ENCODE results near the gene ABCB1.
"Not testable (repeated sequence)": the region's sequence is repeated elsewhere in the genome, so short reads cannot be mapped to it uniquely, and the experiment has no call there.

Gene ABCB1

DNA sequence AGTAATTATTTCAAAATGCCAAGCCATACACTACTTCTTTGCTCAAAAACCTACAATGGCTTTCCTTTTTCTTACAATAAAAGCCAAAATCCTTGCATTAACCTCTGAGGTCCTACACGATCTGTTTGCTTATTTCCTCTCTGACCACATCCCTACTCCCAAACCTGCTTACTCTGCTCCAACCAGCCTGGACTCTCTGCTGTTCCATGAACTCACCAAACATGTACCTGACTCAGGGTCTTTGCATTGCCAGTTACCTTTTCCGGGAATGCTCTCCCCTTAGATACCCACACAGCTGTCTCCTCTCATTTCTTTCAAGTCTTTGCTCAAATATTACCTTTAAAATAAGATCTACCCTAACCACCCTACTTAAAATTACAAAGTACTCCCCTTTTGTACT is 127.5 kb downstream of the ABCB1 start:
- no peak for DNase-seq (ENCODE audit: low spot score)

DNA sequence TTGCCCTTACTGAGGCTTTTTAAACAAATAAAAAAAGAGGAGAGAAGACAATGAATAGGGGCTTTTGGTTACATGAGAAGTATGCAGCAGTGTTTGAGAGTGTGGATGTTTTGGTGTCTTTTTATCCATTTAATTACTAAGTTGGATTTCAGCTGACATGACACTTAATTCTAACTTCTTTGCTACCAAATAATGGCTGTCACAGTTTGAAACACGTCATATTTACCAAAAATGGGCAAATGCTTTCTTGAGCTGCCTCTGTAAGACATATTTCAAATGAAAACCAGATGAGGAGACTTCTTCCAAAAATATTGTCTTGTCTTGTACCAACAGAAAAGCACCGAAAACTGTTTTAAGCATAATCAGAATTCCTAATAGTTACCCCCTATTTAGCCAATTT is 129.2 kb downstream of the ABCB1 start:
- DNase-seq (ENCODE audit: low spot score): no peak

DNA sequence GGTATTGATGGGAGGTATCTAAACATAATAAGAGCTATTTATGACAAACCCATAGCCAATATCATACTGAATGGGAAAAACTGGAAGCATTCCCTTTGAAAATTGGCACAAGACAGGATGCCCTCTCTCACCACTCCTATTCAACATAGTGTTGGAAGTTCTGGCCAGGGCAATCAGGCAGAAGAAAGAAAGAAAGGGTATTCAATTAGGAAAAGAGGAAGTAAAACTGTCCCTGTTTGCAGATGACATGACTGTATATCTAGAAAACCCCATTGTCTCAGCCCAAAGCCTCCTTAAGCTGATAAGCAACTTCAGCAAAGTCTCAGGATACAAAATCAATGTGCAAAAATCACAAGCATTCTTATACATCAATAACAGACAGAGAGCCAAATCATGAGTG is 131.5 kb downstream of the ABCB1 start:
- not testable (repeated sequence) for DNase-seq (ENCODE audit: low spot score)

- DNase-seq (ENCODE audit: low spot score): not testable (repeated sequence)
These were observed 135.2 kb downstream of the ABCB1 start for GRCh38 chr7:87465534-87465880.

DNA sequence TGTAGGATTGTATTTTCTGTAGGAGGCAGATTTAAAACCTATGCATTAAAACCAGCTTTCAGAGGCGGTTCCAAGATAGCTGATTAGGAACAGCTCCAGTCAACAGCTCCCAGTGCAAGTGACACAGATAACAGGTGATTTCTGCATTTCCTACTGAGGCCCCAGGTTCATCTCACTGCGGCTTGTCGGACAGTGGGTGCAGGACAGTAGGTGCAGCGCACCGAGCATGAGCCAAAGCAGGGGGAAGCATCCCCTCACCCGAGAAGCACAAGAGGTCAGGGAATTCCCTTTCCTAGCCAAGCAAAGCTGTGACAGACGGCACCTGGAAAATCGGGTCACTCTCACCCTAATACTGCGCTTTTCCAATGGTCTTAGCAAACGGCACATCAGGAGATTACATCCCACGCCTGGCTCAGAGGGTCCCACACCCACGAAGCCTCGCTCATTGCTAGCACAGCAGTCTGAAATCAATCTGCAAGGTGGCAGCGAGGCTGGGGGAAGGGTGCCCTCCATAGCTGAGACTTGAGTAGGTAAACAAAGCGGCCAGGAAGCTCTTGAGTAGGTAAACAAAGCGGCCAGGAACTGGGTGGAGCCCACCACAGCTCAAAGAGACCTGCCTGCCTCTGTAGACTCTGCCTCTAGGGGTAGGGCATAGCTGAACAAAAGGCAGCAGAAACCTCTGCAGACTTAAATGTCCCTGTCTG is 135.7 kb downstream of the ABCB1 start:
- DNase-seq (ENCODE audit: low spot score): not testable (repeated sequence)

GRCh38 chr7:87463982-87464381 is 136.7 kb downstream of the ABCB1 start:
- no peak for DNase-seq (ENCODE audit: low spot score)

DNA sequence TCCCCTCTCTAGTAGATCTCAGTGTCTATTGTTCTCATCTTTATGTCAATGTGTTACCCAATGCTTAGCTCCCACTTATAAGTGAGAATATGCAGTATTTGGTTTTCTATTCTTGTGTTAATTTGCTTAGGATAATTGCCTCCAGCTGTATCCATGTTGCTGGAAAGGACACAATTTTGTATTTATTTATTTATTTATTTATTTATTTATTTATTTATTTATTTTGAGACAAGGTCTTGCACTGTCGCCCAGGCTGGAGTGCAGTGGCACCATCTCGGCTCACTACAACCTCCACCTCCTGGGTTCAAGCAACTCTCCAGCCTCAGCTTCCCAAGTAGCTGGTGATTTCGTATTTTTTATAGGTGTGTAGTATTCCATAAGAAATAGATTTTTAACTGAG is 140.2 kb downstream of the ABCB1 start:
- not testable (repeated sequence) for DNase-seq (ENCODE audit: low spot score)

DNA sequence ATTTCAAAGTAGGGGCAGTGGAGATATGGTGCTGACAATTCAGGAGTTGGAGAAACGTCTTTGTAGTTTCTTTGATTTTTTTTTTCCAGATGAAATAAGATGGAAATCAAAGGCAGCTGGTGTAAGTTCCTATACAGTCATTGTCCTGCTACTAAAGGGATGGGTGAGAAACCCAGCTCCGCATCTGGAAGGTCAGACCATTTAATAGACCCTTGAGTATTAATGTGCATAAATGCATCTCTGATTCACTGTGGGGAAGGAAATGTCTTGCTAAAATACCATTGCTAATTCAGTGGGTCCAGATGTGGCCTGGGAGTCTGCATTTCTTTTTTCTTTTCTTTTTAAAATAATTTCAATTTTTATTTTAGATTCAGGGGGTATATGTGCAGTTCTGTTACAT is 140.7 kb downstream of the ABCB1 start:
- DNase-seq (ENCODE audit: low spot score): no peak

- no peak for DNase-seq (ENCODE audit: low spot score)
These were observed 142.5 kb downstream of the ABCB1 start for GRCh38 chr7:87458148-87458547.

DNA sequence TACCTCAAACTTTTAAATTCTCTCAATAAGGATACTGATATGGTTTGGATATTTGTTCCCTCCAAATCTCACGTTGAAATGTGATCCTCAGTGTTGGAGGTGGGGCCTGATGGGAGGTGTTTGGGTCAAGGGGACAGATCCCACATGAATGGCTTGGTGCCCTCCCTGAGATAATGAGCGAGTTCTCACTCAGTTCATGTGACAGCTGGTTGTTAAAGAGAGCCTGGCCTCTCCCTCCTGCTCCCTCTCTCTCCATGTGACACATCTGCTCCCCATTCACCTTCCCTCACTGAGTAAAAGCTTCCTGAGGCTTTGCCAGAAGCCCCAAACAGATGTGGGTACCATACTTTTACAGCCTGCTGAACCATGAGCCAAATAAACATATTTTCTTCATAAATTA is 144.4 kb downstream of the ABCB1 start:
- DNase-seq (ENCODE audit: low spot score): no peak
